HCEC 1CT (cell line): ENCODE data around the gene SERPINB10.
"Not testable (repeated sequence)": the region's sequence is repeated elsewhere in the genome, so short reads cannot be mapped to it uniquely, and the experiment has no call there.

Experiments
- DNase-seq: peaks from one replicate; pipeline ENCODE4 v3.0.0-alpha.2; 2017

SERPINB10 gene

GRCh38 chr18:63894106-63894772 is 13.5 kb upstream of the SERPINB10 start:
- DNase-seq: no peak

DNA sequence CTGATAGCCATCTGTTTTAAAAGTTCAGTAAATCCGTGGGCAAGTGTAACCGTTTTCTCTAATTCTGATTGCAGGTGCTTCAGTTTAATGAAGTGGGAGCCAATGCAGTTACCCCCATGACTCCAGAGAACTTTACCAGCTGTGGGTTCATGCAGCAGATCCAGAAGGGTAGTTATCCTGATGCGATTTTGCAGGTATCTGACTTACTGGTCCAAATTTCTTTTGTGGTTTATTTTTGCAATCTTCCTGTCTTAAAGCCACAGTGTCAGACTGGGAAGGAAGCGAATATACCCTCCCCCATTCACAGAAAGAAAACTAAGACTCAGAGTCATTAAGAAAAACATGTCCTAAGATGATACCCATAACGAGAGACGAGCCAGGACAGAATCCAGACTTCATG is 12.6 kb upstream of the SERPINB10 start:
- no peak for DNase-seq

DNA sequence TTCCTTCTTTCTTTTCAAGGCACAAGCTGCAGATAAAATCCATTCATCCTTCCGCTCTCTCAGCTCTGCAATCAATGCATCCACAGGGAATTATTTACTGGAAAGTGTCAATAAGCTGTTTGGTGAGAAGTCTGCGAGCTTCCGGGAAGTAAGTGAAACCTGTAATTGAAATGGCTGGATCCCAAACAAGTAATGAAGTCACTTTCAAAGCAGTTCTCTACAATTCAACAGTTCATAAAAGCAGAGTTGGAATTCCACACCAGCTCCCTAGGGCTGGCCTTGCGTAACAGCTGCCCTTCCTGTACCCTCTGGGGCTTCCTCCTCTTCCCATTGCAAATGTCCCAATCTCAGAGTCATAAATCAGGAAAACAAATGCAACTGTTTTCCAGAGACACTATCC is 10.7 kb upstream of the SERPINB10 start:
- DNase-seq: peak; percentile 24

DNA sequence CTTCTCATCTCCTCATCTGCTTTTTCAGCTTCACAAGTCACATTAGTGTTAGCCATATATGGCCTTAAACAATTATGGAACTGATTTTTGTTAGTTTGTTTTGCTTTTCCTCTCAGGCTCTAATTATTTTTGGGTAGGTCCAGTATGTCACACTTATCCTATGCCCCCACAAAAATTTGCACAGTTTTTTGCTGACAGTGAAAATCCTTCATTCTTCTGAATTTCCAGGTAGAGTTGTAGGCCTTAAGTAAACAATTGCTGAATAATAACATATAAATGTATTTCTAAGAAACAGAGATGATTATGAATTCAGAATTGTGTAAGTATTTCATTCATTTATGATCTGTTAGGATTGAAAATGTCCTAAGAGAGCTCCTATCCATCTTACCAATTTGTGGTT is 8.6 kb upstream of the SERPINB10 start:
- no peak for DNase-seq

- no peak for DNase-seq
These were observed 3.7 kb upstream of the SERPINB10 start for GRCh38 chr18:63903851-63904570.

DNA sequence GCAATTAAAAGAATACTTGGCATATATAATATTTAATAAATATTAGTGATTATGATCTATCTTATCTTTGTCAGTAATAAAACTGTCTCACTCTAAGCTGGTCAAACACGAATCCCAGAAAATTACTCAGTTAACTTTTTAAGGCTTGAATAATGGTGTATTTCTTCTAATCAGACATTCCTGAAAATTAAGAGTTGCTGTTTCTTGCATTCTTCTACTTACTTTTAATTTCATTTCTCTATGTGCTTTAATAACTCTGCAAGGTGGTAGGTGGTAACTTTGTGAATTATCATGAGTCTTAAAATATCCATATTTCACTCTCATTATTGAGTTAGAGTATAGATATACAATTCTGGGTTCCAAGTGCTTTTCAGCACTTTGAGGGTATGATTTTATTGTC is 3.1 kb upstream of the SERPINB10 start:
- DNase-seq: no peak

GRCh38 chr18:63905361-63905760 is 2.4 kb upstream of the SERPINB10 start:
- DNase-seq: no peak

- DNase-seq: no peak
These were observed 1.7 kb upstream of the SERPINB10 start for GRCh38 chr18:63906056-63906455.

DNA sequence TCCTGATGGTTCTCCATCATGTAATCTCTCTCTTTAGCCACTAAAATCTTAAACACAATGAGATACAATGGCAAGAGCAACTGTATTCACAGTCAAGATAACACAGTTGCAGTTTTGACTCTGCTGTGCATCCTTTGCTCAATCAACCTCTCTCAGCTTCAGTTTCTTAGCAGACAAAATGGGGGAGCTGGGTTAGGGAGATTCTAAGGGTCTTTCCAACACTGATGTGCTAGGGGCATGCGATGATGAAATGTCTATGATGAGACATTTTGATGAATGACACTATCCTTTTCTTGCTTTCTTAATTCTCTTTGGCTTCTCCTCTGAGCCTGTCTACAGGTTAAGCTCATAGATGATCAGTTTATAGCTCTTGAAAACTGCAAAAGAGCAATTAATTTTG is 1.1 kb downstream of the SERPINB10 start:
- no peak for DNase-seq

GRCh38 chr18:63909870-63910269 is 2.1 kb downstream of the SERPINB10 start:
- DNase-seq: no peak

- no peak for DNase-seq
These were observed 10.1 kb downstream of the SERPINB10 start for GRCh38 chr18:63917817-63918216.

GRCh38 chr18:63922049-63922448 is 14.3 kb downstream of the SERPINB10 start:
- no peak for DNase-seq

DNA sequence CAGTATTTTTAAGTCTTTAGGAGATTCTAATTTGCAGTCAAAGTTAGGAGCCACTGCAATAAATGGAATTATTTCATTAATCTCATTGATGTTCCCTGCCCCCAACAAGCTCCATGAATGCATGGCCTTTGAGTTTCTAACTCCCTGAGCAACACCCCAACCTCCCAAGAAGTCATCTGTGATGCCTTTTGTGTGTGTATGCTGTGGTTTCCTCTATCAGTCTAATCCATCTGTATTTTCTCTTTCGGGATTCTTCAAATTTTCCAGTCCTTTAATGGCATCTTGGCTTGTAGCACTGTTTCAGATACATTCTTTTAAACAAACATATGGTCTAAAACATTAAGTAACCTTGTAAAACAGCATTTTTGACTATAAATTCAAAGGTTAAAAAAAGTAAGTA is 16.8 kb downstream of the SERPINB10 start:
- peak; percentile 21 for DNase-seq

- no peak for DNase-seq
These were observed 20.6 kb downstream of the SERPINB10 start for GRCh38 chr18:63928331-63928730.

DNA sequence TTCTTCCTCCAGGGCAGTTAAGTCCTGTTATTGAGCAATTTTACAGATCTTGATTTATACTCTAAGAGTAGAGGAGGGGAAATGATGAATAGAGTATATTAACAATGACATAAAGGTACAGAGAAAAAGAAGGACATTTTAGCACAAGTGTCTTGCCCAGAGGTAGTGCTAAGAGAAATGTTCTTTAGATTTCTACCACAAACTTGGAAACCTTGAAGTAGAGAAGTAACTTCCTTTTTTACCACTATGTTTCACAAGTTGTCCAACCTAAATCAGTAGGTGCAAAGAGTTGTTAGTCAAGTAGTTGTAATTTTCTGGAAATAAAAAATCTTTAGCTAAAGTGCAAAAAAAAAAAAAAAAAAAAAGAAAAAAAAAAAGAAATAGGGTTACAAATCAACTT is 21.6 kb downstream of the SERPINB10 start:
- not testable (repeated sequence) for DNase-seq

GRCh38 chr18:63930773-63931354 is 23.1 kb downstream of the SERPINB10 start:
- no peak for DNase-seq

DNA sequence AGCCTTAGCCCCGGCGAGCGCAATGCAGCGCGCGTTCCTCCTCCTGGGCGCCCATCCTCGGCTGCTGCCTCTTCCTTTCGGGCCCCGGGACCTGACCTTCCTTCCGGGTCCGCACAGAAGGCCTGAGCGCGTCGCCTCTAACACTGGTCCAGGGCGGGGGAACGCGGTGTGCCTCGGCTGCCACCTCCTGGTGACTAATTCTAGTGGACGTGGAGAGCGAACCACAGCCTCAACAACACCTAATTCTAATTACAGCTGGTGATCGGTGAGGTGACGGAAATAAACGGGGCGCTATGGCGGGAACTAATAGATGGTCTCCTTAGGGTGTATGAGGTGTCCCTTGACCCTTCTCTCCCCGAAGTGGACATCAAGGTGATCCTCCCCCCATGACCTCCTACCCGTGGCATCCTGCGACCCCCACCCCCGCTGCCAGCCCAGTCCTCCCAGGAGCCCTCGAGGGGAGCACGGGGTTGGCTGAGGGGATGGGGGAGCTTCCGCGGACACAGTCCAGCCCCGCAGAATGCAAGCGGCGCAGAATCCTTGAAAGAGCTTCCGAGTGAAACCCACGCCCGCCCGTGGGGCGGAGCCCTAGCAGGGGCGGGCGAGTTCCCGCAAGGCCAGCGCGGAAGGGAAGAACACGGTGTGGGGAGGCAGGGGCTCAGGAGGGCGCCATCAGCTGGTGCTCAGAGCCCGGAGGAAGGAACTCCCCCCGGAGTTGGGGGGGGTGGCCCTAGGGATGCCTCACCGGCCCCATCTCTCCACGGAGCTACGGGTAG is 28.6 kb downstream of the SERPINB10 start:
- DNase-seq: peak; percentile 74

- no peak for DNase-seq
These were observed 29.2 kb downstream of the SERPINB10 start for GRCh38 chr18:63936932-63937393.

DNA sequence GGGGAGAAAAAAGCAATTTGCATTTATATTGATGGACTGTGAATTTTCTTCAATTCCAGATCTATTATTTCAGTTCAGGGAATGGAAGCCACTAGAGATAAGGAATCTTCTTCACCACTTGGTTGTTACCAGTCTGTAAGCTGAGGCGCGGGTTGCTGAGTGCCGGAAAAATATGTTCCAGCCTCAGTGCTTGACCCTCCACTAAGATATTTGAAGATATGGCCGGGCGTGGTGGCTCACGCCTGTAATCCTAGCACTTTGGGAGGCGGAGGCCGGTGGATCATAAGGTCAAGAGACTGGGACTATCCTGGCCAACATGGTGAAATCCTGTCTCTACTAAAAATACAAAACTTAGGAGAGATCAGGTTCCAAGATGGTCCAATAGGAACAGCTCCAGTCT is 32.2 kb downstream of the SERPINB10 start:
- no peak for DNase-seq

GRCh38 chr18:63940543-63941050 is 32.8 kb downstream of the SERPINB10 start:
- not testable (repeated sequence) for DNase-seq

DNA sequence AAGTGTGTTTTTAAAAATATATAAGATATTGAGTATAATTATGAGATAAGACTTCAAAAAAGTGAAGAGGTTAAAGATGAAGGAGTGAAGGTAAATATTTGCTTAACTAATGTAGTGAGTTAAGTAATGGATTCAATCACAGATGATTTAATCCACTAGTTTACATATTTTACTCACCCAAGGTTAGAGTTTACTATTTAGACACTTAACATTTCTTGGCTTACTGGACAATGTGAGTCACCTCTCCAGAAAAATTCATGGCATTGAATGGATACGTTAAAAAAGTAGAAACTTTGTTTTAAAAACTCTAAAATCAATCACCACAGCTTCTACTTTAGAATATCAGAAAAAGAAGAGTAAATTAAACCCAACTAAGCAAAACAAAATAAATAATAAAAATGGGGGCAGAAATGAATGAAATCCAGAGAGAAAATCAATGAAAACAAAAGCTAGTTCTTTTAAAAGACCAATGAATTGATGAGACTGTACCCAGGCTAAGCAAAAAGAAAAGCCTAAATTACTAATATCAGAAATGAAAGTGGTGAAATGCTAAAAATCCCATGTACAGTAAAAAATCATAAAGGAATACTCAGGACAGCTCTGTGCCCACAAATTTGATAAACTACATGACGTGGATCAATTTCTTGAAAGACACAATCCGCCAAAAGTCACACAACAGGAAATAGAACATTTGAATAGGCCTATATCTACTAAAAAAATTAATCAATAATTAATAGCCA is 39.5 kb downstream of the SERPINB10 start:
- peak; percentile 58 for DNase-seq

- DNase-seq: no peak
These were observed 41.4 kb downstream of the SERPINB10 start, which contains the start of gene HMSD for GRCh38 chr18:63949068-63949737. Gene HMSD, plus strand, starts transcription at chr18:63949301. Its CDS starts 4,155 bp downstream, at chr18:63953456.
